ENCODE data around the gene C2CD4B. TPM values are rescaled to one million over a fixed set of nuclear protein-coding genes. Genes with fewer than 3 reads are reported as not detected.

Gene C2CD4B
- total RNA-seq, 1 experiment from 2014 or later: 0.13 TPM

- Histone ChIP-seq H2BK120ac (ENCODE audit: low read depth, low read length, poor library complexity, severe bottlenecking) (no peak overlapping the region), H3K56ac (ENCODE audit: insufficient read length, low read depth, low read length) (no peak overlapping the region), H3K79me1 (ENCODE audit: insufficient read depth, low read depth, low read length, poor library complexity, severe bottlenecking) (no peaks in the 10 kb centered on the region), H3K18ac (ENCODE audit: insufficient read length, low read depth, low read length) (no peak overlapping the region), H3K23ac (ENCODE audit: insufficient read length, low read depth, low read length) (no peak overlapping the region), H3T11ph (ENCODE audit: low read length) (no peak overlapping the region), H3K4me1 (ENCODE audit: insufficient read depth, low read length) (no peaks in the 10 kb centered on the region), H3K4me2 (ENCODE audit: insufficient read depth, insufficient read length, low read length) (no peak overlapping the region), H4K91ac (ENCODE audit: insufficient read length, low read depth, low read length) (no peak overlapping the region), H2BK20ac (ENCODE audit: low read depth, low read length, poor library complexity, severe bottlenecking) (no peak overlapping the region), H3K9ac (ENCODE audit: extremely low read depth, insufficient read length, low read length) (no peak overlapping the region), H4K5ac (ENCODE audit: insufficient read length, low read depth, low read length) (no peak overlapping the region), H3K79me2 (ENCODE audit: insufficient read depth, low read length) (no peaks in the 10 kb centered on the region), H2BK5ac (ENCODE audit: insufficient read length, low read length) (no peak overlapping the region), H3K14ac (ENCODE audit: insufficient read depth, low read length) (no peak overlapping the region), H3K9me3 (ENCODE audit: control insufficient read depth, low read depth, low read length) (no peaks in the 10 kb centered on the region), H3K27ac (ENCODE audit: insufficient read length, low read depth, low read length) (no peak overlapping the region), H2BK15ac (ENCODE audit: low read depth, low read length) (no peak overlapping the region), H3K23me2 (ENCODE audit: insufficient read length, low read depth, low read length, poor library complexity, severe bottlenecking) (no peaks in the 10 kb centered on the region), H3K4ac (ENCODE audit: low read depth, low read length) (no peak overlapping the region), H4K20me1 (ENCODE audit: control insufficient read depth, insufficient read depth, insufficient read length) (no peaks in the 10 kb centered on the region), H4K8ac (replicated peaks; ENCODE audit: insufficient read length, low read depth, low read length) (no peak overlapping the region), H2BK12ac (ENCODE audit: insufficient read length, low read depth, low read length) (no peak overlapping the region), H2AFZ (ENCODE audit: low read length) (no peak overlapping the region), H3K27me3 (ENCODE audit: insufficient read depth, low read length) (no peaks in the 10 kb centered on the region), H2AK5ac (ENCODE audit: insufficient read length, low read length) (no peak overlapping the region)
- WGBS (ENCODE audit: extremely low coverage, insufficient read length, low lambda C conversion rate): no CpG with 5 or more reads among the region's 5 CpGs
- H3K4me1 Mint-ChIP-seq: peaks cover 7 to 8% of the 10 kb centered on the region in 2 experiments
- no peak for TF ChIP-seq CTCF (conservative IDR thresholded peaks at IDR 0.05)
- H3K27ac Mint-ChIP-seq: no peak overlapping the region
- DNase-seq: no peak
- H3K9me3 Mint-ChIP-seq: peaks cover 0 to 5% of the 10 kb centered on the region in 2 experiments; a peak in 2 of 5 replicates
- H3K36me3 Mint-ChIP-seq (ENCODE audit: insufficient read depth in 1 of 3, low read depth in 3 of 3): peaks cover 0 to 5% (median 2%) of the 10 kb centered on the region in 3 experiments; a peak in 2 of 7 replicates
- H3K4me3 Mint-ChIP-seq: no peak overlapping the region
- H3K27me3 Mint-ChIP-seq (ENCODE audit: low read depth): peaks cover 7% of the 10 kb centered on the region
These were observed 22.3 kb upstream of the C2CD4B start for GRCh38 chr15:62187425-62187824.
